K562 (cell line): ENCODE data around the gene TRAPPC1. TPM values are rescaled to one million over a fixed set of nuclear protein-coding genes. Genes with fewer than 3 reads are reported as not detected.

ENCODE experiments used
- ARHGAP35 ChIP-seq: fragments of 450-650 bp; IDR thresholded peaks from 2 replicates; pipeline ENCODE4 v1.6.1; 2018; ENCODE audit not compliant: partially characterized antibody
- BHLHE40 ChIP-seq: IDR thresholded peaks from 2 replicates; pipeline ENCODE4 v1.6.1; 2011; ENCODE audit warnings: low read length, improper control_type of control experiment
- FOXA3 ChIP-seq, 2 experiments: fragments of 450-650 bp in 1 of 2; sonication (generic) in 1 of 2; formaldehyde crosslinking; IDR thresholded peaks in 1 of 2; conservative IDR thresholded peaks in 1 of 2; 2 replicates each; pipeline versions ENCODE4 v1.4.0 to v1.8.0; 2020 to 2022; ENCODE audit warnings: mild to moderate bottlenecking in 2 of 2, missing genetic modification reagents in 1 of 2
- NCOR1 ChIP-seq: fragments of 450-650 bp; IDR thresholded peaks from 2 replicates; pipeline ENCODE4 v1.6.1; 2016; ENCODE audit warnings: mild to moderate bottlenecking, moderate library complexity
- POLR2G ChIP-seq: fragments of 200-400 bp; formaldehyde crosslinking; IDR thresholded peaks from 2 replicates; pipeline ENCODE4 v1.6.1; 2017; ENCODE audit warnings: low read depth, mild to moderate bottlenecking, antibody characterized with exemption, low read length, moderate library complexity
- POU5F1 ChIP-seq: fragments of 150-350 bp; IDR thresholded peaks from 2 replicates; pipeline ENCODE4 v1.6.1; 2014; ENCODE audit warnings: borderline replicate concordance, low read length, low read depth, mild to moderate bottlenecking; ENCODE audit not compliant: partially characterized antibody
- RFX1 ChIP-seq: fragments of 450-650 bp; IDR thresholded peaks from 2 replicates; pipeline ENCODE4 v1.6.1; 2016; ENCODE audit warnings: mild to moderate bottlenecking, moderate library complexity
- SRSF1 ChIP-seq: fragments of 200-400 bp; formaldehyde crosslinking; IDR thresholded peaks from 2 replicates; pipeline ENCODE4 v1.6.1; 2017; ENCODE audit warnings: mild to moderate bottlenecking, low read depth, low read length, moderate library complexity
- ZNF165 ChIP-seq: fragments of 250-450 bp; sonication (Bioruptor Pico); IDR thresholded peaks from 2 replicates; pipeline ENCODE4 v1.4.0; 2020; ENCODE audit warnings: borderline replicate concordance
- ZNF444 ChIP-seq: fragments of 250-450 bp; sonication (Bioruptor Pico); IDR thresholded peaks from 2 replicates; pipeline ENCODE4 v1.4.0; 2020; ENCODE audit warnings: mild to moderate bottlenecking, moderate library complexity
- ZNF644 ChIP-seq: fragments of 200-800 bp; sonication (Bioruptor generic); IDR thresholded peaks from 2 replicates; pipeline ENCODE4 v1.6.1; 2016; ENCODE audit warnings: low read depth, missing genetic modification characterization, missing compliant biosample characterization
- polyA plus RNA-seq, 8 experiments: library from polyadenylated mRNA; depleted of rRNA in 4 of 8; stranded (reverse) in 5 of 8; unstranded in 3 of 8; fragments of >200 nt; fragmentation: Nextera tagmentation in 2 of 8; fragmentation: Illumina TruSeq in 1 of 8; extraction: Ambion mirVana in 2 of 8; extraction: Trizol in 1 of 8; gene quantifications; 2 replicates each; pipeline versions ENCODE4 v1.2.1 to v1.2.3, GENCODE V29; 2011 to 2014; ENCODE audit warnings: inconsistent platforms in 1 of 8, missing spikeins in 1 of 8
- total RNA-seq, 7 experiments: library from RNA; depleted of rRNA in 6 of 7; stranded (reverse); fragments of >200 nt in 6 of 7; fragmentation: Illumina TruSeq in 2 of 7; extraction: Trizol in 2 of 7; gene quantifications; 2 replicates each; pipeline versions ENCODE4 v1.2.1 to v1.2.3, GENCODE V29; 2011 to 2021; ENCODE audit warnings: low replicate concordance in 1 of 7
- TF ChIP-seq, protein P1 (sequence below), 2 experiments: fragments of 450-650 bp; IDR thresholded peaks; 2 replicates each; pipeline ENCODE4 v1.6.1; 2016
- TF ChIP-seq, protein P2 (sequence below): fragments of 450-650 bp; formaldehyde crosslinking; IDR thresholded peaks from 2 replicates; pipeline ENCODE4 v1.4.0; 2022; ENCODE audit warnings: mild to moderate bottlenecking, moderate library complexity
- TF ChIP-seq, protein P3 (sequence below): sonication (generic); formaldehyde crosslinking; IDR thresholded peaks from 2 replicates; pipeline ENCODE4 v1.8.0; 2022; ENCODE audit warnings: missing genetic modification reagents, mild to moderate bottlenecking, borderline replicate concordance
- TF ChIP-seq, protein P4 (sequence below): fragments of 450-650 bp; IDR thresholded peaks from 2 replicates; pipeline ENCODE4 v1.6.1; 2016; ENCODE audit warnings: missing biosample characterization, missing genetic modification characterization

The TRAPPC1 gene
- total and polyA plus RNA-seq, 9 of the 15 experiments (the other 6 are each of a cell fraction or from before 2014, with no cell fraction given), result 11.7 to 82.8 (median 36.2) TPM

DNA sequence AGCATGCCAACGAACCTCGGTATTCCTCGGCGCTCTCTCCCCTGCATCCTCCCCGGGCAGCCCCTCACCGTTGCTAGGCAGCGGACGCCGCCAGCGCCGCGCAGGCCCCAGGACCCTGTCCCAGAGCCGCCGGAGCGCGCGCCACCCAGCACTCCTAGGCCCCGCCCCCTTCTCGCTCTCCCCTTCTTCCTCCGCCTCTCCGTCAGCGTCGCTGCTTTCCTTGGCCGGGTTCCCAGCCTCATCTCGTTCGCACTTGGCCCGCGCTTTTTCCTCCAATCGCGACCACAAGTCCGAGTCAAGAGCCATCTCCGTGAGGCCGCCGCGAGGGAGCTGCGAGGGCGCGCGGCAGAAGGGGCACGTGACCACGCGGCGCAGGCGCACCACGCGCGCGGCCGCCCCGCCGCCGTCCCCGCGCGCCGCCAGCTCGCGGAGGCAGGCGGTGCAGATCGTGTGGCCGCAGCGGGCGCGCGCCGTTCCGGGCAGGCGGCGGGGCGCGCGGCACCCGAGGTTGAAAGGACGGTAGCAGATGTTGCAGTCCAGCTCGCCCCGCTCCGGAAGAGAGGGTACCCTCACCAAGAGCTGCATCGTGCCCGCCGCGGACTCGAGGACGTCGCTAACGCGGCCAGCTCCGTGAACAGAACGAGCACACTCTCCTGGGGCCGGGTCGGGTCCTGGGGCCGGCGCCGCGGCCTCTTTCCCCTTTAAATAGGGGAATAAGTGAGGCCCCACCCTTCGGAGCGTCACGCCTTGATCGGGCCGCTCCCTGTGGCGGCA is 15.9 kb downstream of the TRAPPC1 start, which contains the start of gene RNF227 (continued):
- TF ChIP-seq, protein P1, sequence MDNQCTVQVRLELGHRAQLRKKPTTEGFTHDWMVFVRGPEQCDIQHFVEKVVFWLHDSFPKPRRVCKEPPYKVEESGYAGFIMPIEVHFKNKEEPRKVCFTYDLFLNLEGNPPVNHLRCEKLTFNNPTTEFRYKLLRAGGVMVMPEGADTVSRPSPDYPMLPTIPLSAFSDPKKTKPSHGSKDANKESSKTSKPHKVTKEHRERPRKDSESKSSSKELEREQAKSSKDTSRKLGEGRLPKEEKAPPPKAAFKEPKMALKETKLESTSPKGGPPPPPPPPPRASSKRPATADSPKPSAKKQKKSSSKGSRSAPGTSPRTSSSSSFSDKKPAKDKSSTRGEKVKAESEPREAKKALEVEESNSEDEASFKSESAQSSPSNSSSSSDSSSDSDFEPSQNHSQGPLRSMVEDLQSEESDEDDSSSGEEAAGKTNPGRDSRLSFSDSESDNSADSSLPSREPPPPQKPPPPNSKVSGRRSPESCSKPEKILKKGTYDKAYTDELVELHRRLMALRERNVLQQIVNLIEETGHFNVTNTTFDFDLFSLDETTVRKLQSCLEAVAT (IDR thresholded peaks at IDR 0.05), result no peak
- TF ChIP-seq BHLHE40 (peak; percentile 82), POLR2G (peak; percentile 89), RFX1 (peak; percentile 85), ZNF644 (no peak), ZNF444 (no peak), SRSF1 (no peak), NCOR1 (no peak), ARHGAP35 (no peak), FOXA3 (CRISPR knock-in tag; conservative IDR thresholded peaks at IDR 0.05 in 1 of 2, IDR thresholded peaks at IDR 0.05 in 1 of 2) (peak in 1 of 2 experiments; percentile 70; a peak in 1 of 4 replicates), POU5F1 (no peak), ZNF165 (CRISPR knock-in tag) (no peak)
- TF ChIP-seq, protein P2, sequence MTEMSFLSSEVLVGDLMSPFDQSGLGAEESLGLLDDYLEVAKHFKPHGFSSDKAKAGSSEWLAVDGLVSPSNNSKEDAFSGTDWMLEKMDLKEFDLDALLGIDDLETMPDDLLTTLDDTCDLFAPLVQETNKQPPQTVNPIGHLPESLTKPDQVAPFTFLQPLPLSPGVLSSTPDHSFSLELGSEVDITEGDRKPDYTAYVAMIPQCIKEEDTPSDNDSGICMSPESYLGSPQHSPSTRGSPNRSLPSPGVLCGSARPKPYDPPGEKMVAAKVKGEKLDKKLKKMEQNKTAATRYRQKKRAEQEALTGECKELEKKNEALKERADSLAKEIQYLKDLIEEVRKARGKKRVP (CRISPR knock-in tag), result no peak
- TF ChIP-seq, protein P3, sequence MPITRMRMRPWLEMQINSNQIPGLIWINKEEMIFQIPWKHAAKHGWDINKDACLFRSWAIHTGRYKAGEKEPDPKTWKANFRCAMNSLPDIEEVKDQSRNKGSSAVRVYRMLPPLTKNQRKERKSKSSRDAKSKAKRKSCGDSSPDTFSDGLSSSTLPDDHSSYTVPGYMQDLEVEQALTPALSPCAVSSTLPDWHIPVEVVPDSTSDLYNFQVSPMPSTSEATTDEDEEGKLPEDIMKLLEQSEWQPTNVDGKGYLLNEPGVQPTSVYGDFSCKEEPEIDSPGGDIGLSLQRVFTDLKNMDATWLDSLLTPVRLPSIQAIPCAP (CRISPR knock-in tag), result 0 out of 2 replicates have a peak, but pooled peaks have one; percentile 60
- TF ChIP-seq, protein P4, sequence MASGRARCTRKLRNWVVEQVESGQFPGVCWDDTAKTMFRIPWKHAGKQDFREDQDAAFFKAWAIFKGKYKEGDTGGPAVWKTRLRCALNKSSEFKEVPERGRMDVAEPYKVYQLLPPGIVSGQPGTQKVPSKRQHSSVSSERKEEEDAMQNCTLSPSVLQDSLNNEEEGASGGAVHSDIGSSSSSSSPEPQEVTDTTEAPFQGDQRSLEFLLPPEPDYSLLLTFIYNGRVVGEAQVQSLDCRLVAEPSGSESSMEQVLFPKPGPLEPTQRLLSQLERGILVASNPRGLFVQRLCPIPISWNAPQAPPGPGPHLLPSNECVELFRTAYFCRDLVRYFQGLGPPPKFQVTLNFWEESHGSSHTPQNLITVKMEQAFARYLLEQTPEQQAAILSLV, result no peak
